Lung microvascular endothelial cell (primary cell): ENCODE results near the gene ALKBH5. TPM values are rescaled to one million over a fixed set of nuclear protein-coding genes. Genes with fewer than 3 reads are reported as not detected.

Experiments
- DNase-seq, 2 donors: peaks; one replicate each; pipeline versions ENCODE4 v3.0.0 to v3.0.0-alpha.2; 2010; ENCODE audit warnings: low read depth in 2 of 2
- total RNA-seq: library from RNA; depleted of rRNA; stranded (reverse); fragments of >200 nt; gene quantifications from 2 replicates; pipeline ENCODE4 v1.2.1, GENCODE V29; 2014

The ALKBH5 gene
- total RNA-seq, 1 donor from 2014 or later, result 70.6 TPM

- DNase-seq, result no peak
These were observed 56.8 kb downstream of the ALKBH5 start for GRCh38 chr17:18240449-18240848.

- no peak for DNase-seq
These were observed 57.7 kb downstream of the ALKBH5 start for GRCh38 chr17:18241229-18241871.

GRCh38 chr17:18245038-18245776 is 61.6 kb downstream of the ALKBH5 start:
- DNase-seq, result no peak

- DNase-seq, result no peak
These were observed 62.6 kb downstream of the ALKBH5 start for GRCh38 chr17:18246109-18246725.

GRCh38 chr17:18246880-18247612 is 63.4 kb downstream of the ALKBH5 start:
- peak in 1 of 2 donors; percentile 55 for DNase-seq

- DNase-seq, result peak in 1 of 2 donors; percentile 33
These were observed 64.0 kb downstream of the ALKBH5 start for GRCh38 chr17:18247613-18248001.

- DNase-seq, result peak; percentile 71 to 89
These were observed 64.7 kb downstream of the ALKBH5 start for GRCh38 chr17:18248300-18248731.

- DNase-seq, result no peak
These were observed 65.2 kb downstream of the ALKBH5 start for GRCh38 chr17:18248811-18249210.

GRCh38 chr17:18250259-18250658 is 66.6 kb downstream of the ALKBH5 start:
- DNase-seq, result no peak

- DNase-seq, result no peak
These were observed 67.1 kb downstream of the ALKBH5 start for GRCh38 chr17:18250708-18251107.

GRCh38 chr17:18251204-18251603 is 67.6 kb downstream of the ALKBH5 start:
- no peak for DNase-seq

GRCh38 chr17:18252160-18252559 is 68.5 kb downstream of the ALKBH5 start:
- no peak for DNase-seq

- DNase-seq, result no peak
These were observed 69.7 kb downstream of the ALKBH5 start for GRCh38 chr17:18253187-18253884.

- no peak for DNase-seq
These were observed 70.6 kb downstream of the ALKBH5 start for GRCh38 chr17:18253947-18254821.

- DNase-seq, result no peak
These were observed 71.4 kb downstream of the ALKBH5 start for GRCh38 chr17:18254888-18255649.

- DNase-seq, result no peak
These were observed 72.7 kb downstream of the ALKBH5 start for GRCh38 chr17:18256351-18256750.

GRCh38 chr17:18256776-18257175 is 73.1 kb downstream of the ALKBH5 start:
- no peak for DNase-seq

GRCh38 chr17:18257268-18257981 is 73.8 kb downstream of the ALKBH5 start:
- peak in 1 of 2 donors; percentile 55 for DNase-seq

- peak; percentile 73 to 74 for DNase-seq
These were observed 74.3 kb downstream of the ALKBH5 start for GRCh38 chr17:18257982-18258355.
